H1 (cell line): ENCODE measurements around the gene ADD3. TPM values are rescaled to one million over a fixed set of nuclear protein-coding genes. Genes with fewer than 3 reads are reported as not detected.

ENCODE experiments used
- ASH2L ChIP-seq: fragments of 200-600, 300-600 bp; sonication (generic); IDR thresholded peaks from one replicate; pipeline ENCODE4 v1.7.1; 2017; ENCODE audit warnings: low read length
- EZH2 ChIP-seq: fragments of 200-600 bp; sonication (generic); IDR thresholded peaks from 2 replicates; pipeline ENCODE4 v1.7.1; 2012; ENCODE audit warnings: low read depth, mild to moderate bottlenecking, moderate library complexity, low read length, inconsistent platforms; ENCODE audit not compliant: severe bottlenecking
- SRF ChIP-seq: IDR thresholded peaks from 2 replicates; pipeline ENCODE4 v1.6.1; 2011; ENCODE audit warnings: mild to moderate bottlenecking, low read depth, low read length, moderate library complexity
- polyA plus RNA-seq, 7 experiments: library from polyadenylated mRNA; depleted of rRNA in 3 of 7; stranded (reverse) in 5 of 7; unstranded in 2 of 7; fragments of >200 nt in 5 of 7; fragments of 200-250 nt in 2 of 7; gene quantifications; 1 replicate in 5 of 7; 2 replicates in 1 of 7; 4 replicates in 1 of 7; pipeline versions ENCODE4 v1.2.1 to v1.2.3, GENCODE V29; 2011 to 2013; ENCODE audit warnings: missing spikeins in 2 of 7, mixed read lengths in 2 of 7
- total RNA-seq: library from RNA; stranded (reverse); fragmentation: NEBNext Ultra II Directional; extraction: Animal tissue kit (Norgen Biotek cat#: 25700); gene quantifications from 2 replicates; pipeline ENCODE4 v1.2.1, GENCODE V29; 2021
- TF ChIP-seq, protein P1 (sequence below): fragments of 300-600 bp; sonication (generic); IDR thresholded peaks from 2 replicates; pipeline ENCODE4 v1.7.1; 2012; ENCODE audit warnings: low read length, moderate library complexity, mild to moderate bottlenecking, inconsistent platforms; ENCODE audit not compliant: insufficient replicate concordance
- TF ChIP-seq, protein P2 (sequence below): IDR thresholded peaks from 2 replicates; pipeline ENCODE4 v1.6.1; 2012; ENCODE audit warnings: inconsistent platforms

Gene ADD3
- total and polyA plus RNA-seq, 2 of the 8 experiments (the other 6 are each of a cell fraction or from before 2014, with no cell fraction given): 44.7 to 85.6 TPM

DNA sequence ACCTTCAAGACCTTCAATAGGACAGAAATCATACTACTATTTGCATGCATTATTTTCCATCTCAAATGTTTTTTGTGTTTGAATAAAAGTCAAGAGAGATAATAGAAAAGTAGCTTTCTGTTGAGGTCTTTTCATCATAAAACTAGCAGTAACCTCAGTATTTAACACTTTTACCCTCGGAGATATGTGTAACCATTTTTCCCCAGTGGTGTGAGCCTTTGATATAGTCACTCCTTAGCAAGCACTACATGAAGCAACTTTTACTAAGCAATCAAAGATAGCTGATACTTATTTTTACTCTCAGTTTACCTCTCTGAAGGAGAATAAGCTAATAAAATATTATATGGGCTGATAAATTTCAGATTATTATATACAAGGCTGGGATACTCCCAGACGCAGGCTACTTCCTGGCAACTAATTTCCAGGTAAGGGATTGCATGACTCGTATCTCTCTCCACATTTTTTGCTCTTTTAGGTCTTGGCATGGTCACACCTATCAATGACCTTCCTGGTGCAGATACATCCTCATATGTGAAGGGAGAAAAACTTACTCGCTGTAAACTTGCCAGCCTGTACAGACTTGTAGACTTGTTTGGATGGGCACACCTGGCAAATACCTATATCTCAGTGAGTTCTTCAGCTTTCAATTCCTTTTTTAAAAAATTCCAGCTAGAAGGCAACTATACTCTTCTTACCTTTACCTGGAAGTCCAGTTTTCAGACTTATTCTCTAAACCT is 108.2 kb downstream of the ADD3 start (continued):
- TF ChIP-seq, protein P1, sequence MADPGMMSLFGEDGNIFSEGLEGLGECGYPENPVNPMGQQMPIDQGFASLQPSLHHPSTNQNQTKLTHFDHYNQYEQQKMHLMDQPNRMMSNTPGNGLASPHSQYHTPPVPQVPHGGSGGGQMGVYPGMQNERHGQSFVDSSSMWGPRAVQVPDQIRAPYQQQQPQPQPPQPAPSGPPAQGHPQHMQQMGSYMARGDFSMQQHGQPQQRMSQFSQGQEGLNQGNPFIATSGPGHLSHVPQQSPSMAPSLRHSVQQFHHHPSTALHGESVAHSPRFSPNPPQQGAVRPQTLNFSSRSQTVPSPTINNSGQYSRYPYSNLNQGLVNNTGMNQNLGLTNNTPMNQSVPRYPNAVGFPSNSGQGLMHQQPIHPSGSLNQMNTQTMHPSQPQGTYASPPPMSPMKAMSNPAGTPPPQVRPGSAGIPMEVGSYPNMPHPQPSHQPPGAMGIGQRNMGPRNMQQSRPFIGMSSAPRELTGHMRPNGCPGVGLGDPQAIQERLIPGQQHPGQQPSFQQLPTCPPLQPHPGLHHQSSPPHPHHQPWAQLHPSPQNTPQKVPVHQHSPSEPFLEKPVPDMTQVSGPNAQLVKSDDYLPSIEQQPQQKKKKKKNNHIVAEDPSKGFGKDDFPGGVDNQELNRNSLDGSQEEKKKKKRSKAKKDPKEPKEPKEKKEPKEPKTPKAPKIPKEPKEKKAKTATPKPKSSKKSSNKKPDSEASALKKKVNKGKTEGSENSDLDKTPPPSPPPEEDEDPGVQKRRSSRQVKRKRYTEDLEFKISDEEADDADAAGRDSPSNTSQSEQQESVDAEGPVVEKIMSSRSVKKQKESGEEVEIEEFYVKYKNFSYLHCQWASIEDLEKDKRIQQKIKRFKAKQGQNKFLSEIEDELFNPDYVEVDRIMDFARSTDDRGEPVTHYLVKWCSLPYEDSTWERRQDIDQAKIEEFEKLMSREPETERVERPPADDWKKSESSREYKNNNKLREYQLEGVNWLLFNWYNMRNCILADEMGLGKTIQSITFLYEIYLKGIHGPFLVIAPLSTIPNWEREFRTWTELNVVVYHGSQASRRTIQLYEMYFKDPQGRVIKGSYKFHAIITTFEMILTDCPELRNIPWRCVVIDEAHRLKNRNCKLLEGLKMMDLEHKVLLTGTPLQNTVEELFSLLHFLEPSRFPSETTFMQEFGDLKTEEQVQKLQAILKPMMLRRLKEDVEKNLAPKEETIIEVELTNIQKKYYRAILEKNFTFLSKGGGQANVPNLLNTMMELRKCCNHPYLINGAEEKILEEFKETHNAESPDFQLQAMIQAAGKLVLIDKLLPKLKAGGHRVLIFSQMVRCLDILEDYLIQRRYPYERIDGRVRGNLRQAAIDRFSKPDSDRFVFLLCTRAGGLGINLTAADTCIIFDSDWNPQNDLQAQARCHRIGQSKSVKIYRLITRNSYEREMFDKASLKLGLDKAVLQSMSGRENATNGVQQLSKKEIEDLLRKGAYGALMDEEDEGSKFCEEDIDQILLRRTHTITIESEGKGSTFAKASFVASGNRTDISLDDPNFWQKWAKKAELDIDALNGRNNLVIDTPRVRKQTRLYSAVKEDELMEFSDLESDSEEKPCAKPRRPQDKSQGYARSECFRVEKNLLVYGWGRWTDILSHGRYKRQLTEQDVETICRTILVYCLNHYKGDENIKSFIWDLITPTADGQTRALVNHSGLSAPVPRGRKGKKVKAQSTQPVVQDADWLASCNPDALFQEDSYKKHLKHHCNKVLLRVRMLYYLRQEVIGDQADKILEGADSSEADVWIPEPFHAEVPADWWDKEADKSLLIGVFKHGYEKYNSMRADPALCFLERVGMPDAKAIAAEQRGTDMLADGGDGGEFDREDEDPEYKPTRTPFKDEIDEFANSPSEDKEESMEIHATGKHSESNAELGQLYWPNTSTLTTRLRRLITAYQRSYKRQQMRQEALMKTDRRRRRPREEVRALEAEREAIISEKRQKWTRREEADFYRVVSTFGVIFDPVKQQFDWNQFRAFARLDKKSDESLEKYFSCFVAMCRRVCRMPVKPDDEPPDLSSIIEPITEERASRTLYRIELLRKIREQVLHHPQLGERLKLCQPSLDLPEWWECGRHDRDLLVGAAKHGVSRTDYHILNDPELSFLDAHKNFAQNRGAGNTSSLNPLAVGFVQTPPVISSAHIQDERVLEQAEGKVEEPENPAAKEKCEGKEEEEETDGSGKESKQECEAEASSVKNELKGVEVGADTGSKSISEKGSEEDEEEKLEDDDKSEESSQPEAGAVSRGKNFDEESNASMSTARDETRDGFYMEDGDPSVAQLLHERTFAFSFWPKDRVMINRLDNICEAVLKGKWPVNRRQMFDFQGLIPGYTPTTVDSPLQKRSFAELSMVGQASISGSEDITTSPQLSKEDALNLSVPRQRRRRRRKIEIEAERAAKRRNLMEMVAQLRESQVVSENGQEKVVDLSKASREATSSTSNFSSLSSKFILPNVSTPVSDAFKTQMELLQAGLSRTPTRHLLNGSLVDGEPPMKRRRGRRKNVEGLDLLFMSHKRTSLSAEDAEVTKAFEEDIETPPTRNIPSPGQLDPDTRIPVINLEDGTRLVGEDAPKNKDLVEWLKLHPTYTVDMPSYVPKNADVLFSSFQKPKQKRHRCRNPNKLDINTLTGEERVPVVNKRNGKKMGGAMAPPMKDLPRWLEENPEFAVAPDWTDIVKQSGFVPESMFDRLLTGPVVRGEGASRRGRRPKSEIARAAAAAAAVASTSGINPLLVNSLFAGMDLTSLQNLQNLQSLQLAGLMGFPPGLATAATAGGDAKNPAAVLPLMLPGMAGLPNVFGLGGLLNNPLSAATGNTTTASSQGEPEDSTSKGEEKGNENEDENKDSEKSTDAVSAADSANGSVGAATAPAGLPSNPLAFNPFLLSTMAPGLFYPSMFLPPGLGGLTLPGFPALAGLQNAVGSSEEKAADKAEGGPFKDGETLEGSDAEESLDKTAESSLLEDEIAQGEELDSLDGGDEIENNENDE: no peak
- TF ChIP-seq ASH2L: no peak
- TF ChIP-seq SRF: no peak
- TF ChIP-seq, protein P2, sequence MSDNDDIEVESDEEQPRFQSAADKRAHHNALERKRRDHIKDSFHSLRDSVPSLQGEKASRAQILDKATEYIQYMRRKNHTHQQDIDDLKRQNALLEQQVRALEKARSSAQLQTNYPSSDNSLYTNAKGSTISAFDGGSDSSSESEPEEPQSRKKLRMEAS: no peak
- TF ChIP-seq EZH2: no peak
